GM21360 (cell line): ENCODE measurements around the gene GNG4.
"Not testable (repeated sequence)": the region's sequence is repeated elsewhere in the genome, so short reads cannot be mapped to it uniquely, and the experiment has no call there.

Experiments used
- ATAC-seq: cut with Tn5 transposase; IDR thresholded peaks from one replicate; pipeline ENCODE4 v1.9.1; 2021; ENCODE audit warnings: mild to moderate bottlenecking, moderate library complexity; ENCODE audit not compliant: unreplicated experiment

The GNG4 gene

DNA sequence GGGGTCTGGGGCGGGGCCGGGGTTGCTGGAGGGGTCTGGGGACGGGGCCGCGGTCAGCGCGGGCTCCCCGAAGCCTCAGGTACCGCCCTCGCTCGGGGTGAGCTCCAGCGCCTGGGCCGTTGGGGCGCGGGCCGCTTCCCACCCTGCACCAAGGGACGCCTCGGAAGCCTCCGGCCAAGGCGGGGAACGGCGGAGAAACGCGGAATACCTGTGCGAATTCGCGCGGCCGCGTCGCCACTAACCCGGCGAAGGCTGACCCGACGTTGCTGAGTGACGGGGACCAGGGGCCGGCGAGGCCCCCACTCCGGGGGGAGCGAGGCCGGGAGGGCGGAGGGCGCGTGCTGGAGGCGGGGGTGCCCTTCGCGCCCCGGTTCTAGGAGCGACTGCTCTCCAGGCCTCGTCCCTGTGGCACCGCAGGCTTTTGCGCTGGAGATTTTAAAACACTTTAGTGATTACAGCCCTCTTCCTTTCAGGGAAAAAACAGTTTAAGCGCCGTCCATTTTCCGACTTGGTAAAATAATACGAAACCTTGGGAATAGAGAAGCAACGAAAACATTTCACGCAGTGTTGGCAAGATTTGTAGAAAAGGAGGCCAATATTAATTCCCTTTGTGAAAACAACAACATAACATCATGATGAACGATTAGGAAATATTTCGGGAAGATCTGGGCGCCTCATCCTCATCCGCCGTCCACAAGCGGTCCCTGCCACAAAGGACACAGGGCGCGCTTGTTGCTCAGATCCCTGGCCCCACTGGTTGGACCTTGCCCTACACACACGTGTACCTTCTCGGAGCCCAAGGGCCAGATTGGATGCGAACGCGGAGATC lies 971 bp upstream of the GNG4 start:
- ATAC-seq, result no peak

DNA sequence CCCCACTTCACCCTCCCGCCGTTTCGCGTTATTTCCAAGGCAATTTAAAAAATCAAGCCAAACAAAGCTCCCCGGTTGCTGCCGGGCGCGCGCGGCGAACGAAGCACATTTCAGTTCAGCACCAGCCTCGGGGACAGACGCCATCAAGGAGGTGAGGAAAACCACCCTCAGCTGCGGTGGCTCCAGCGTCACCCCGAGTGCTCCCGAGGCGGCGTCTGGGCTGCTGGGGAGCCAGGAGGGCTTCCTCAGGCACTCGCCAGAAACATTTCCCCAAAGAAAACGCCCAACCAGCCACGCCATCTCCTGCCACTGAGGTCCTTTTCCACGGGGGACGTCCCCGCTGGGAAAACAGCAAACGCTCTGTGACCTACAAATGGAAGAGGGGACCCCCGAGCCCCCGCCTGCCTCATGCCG lies 623 bp downstream of the GNG4 start:
- ATAC-seq, result peak; percentile 59

DNA sequence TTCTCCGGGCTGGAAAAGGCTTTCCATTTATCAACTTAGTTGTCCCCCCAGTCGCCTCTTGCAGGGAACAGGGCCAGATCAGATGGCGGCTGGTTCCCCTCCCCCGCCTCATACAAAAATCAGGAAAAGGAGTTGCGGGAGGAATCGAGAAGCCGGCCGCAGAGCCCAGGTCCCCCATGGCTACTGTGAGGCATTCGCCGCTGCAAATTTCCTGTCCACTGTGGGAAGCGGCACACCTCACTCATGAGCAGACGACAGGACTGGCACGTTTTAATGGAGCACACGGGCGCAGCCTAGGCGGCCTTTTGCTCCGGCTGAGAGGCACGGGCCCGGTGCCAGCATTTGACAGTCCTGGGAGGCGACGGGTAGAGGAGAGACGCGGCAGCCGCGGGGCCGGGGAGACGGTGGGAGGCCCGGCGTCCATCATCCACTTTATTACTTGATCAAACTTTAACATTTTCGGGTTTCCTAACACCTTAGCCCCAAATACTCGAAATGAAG lies 1.1 kb downstream of the GNG4 start:
- ATAC-seq, result no peak

DNA sequence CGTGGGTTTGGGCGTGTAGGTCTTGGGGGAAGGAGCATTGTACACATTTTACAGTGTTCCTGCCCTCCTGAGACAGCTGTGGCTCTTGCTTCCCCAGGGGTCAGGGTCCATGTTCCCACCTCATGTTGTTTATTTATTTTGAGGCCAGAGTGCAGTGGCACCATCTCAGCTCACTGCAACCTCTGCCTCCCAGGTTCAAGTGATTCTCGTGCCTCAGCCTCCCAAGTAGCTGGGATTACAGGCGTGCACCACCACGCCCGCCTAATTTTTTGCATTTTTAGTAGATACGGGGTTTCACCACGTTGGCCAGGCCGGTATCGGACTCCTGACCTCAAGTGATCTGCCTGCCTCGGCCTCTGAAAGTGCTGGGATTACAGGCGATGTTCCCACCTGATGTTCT lies 2.0 kb downstream of the GNG4 start:
- ATAC-seq, result not testable (repeated sequence)

DNA sequence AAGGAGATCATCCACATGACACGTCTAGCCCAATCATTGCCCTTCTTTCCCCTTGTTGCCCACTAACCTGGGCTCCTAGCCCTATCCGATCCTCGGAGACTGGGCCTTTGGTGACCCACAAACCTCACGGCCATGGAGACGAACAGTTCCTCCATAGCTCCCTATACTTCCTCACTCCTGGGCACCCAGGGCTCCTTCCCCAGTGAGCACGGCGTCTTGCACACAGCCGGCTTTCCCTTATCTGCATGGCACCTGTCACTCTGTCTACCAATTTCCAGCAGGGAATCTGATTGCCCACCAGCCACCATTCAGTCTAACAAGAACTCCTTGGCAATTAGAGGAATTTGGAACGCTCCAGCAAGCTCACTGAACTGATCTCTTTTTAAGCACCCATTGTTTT lies 3.1 kb downstream of the GNG4 start:
- ATAC-seq, result no peak

DNA sequence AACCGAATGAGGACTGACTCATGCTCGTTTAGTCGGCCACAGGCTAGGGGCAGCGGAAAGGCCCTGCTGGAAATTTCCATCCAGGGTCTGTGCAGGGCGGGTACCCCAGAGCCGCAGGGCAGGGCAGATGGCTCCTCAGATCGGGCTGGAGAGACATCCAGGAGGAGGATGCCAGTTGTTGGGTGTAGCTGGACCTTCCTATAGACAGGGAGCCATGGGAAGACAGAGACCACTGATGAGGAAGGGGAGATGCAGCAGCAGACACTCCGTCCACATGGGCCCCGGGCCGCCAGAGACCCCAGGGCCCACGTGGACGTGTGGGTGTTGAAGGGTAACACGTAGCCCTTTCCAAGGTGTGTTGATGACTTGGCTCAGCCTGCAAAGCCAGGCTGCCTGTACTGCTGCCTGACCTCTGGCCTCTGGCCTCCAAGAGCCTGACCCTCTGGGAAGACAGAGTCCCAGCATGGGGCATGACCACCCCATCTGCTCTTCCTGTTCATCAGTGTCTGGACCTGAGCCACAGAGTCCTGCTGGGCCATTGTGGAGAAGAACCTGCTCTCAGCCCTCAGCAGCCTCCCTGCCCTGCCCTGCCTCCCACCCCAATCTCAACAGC lies 4.8 kb downstream of the GNG4 start:
- no peak for ATAC-seq

DNA sequence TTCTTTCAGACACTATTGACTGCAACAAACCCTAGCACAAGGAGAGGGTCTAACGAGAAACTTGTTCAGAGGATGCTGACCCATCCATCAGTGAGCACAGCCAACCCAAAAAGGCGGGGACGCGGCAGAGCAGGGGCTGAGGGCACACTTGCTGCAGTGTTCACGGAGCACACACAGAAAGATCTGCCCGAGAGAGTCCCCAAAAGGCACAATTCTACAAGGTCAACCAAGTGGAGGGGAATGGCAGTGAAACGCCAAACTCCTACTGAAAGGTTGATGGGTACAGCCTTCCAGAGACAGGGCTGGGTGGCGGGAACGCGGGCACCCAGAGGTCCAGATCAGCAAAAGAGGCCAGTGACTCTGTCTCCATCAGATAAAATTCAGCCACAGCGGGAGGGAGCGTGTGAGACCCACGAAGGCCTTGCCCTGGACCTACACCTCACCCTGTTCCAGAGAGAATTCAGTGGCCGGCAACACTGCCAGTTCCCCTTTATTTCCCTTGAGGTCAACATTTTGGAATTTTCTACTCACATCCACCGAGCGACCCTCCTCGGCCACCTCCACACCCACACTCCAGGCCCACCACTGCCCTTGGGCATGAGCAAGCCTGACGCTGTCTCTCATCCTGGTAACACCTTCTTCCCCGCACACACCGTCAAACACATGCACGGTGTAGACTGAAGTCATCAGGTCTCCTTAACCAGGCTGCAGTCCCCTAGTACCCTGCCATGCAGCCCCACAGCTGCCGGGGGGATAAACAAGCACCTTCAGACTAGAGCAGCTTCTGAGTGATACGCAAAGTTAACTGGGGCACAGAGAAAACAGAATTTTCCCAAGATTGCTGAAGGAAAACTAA lies 5.5 kb downstream of the GNG4 start:
- no peak for ATAC-seq

DNA sequence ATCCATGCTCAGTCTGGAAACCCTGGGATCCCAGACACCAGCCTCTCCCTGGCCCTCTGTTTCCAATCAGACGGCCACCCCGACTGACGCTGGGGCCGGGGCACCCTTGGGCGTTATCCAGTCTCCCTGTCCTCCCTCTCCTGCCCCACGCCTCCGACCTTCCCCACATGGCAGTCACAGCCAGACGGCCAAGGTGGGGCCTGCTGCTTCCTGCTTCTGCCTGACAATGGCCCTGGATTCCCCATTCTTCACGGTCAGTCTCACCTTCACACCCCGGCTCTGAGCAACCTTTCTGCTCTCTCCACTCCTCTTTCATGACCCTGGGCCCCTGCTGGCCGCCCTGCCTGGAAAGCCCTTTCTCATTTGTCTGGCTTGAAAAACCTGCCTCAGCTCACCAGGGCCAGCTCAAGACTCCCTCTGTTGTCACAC lies 6.6 kb downstream of the GNG4 start:
- ATAC-seq, result no peak

DNA sequence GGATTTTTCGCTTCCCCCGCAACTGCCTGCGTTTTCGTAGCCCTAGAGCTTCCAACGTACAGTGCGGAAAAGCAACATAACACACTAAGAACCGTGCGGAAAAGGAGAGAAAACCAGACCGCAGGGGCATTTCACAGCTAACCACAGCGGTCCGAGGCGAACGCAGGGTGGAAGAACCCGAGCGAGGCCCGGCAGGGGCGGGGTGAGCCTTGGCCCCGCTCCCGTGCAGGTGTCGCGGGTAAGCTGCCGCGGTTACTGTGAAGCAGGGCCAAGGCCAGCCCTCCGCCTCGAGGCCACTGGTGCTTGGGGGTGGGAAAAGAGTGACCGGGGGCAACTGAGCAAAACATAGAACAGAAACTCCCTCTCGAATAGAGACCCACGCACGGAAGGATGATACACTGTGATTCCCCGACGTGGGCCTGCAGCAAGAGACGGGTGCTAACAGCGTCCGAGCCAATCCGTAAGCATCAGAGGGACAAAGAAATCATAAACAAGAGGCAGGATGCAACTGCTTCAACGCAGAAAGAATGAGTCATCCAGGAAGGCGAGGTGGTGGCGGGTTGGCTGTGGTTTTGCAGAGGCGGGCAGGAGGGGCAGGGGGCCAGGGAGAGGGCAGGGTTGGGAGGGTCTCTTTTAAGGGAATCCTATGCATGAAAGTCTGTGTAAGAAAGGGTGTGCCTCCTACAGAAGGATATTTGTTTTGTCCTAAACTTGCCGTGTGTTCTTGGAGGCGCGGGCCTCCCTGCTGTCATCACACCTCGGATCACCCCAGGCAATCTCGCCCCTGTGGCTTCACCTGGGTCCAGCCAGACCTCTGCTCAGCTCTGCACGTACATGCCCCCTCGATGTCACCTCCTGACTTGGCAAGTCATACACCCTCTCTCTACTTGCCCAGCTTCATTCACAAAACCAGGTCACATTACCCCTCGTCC lies 7.3 kb downstream of the GNG4 start:
- ATAC-seq, result no peak

DNA sequence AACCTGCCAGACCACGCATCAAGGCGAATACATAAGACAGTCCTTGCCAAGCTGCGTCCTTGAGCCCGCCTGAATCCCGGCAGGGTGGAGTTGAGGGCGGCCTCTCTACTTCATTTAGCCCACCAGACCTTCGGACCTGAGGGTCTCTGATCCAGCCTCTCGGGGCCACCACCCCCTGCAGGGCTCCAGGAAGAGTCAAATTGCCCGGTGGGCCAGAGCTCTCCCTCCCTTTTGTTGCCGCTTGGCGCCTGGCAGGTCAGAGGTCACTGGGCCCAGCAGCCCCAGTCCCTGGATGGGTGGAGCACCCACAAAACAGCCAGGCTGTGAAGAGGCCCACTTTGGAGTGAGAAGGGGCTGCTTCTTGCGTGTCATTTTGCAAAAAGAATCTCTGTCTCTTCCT lies 9.0 kb downstream of the GNG4 start:
- no peak for ATAC-seq

DNA sequence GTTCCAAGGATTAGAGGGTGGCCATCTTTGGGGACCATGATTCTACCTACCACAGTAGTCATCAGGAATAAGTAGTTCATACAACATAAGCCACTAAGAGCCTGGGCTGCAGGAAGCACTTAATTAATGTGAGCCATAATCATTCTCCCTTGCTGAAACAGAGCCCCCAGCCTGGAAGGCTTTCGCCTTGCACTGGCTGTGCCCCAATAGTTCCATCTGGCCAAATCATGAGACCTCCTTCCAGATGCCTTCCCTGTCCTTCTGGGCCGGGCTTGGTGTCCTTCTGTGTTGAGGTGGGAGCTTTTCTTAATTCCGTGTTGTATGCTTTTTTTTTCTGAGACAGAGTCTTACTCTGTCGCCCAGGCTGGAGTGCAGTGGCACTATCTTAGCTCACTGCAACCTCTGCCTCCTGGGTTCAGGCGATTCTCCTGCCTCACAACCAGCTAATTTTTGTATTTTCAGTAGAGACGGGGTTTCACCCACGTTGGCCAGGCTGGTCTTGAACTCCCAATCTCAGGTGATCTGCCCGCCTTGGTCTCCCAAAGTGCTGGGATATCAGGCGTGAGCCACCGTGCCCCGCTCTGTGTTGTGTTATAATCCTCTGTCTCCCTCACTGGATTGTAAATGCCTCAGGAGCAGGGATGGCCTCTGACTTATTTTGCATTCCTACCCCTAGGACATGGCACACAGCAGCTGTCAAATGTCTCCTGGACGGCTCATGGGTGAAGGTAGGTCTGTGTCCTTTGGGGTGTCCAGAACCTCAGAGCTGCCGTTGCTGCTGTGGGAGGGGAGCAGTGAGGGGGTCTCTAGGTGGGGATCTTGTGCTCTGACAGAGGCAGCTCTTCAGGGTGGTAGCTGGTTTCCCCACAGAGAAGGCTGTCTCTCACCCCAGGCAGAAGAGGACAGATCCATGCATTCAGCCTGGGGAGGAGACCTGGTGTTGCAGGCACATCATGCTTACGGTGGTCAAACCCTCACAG lies 10.1 kb downstream of the GNG4 start:
- ATAC-seq, result no peak

DNA sequence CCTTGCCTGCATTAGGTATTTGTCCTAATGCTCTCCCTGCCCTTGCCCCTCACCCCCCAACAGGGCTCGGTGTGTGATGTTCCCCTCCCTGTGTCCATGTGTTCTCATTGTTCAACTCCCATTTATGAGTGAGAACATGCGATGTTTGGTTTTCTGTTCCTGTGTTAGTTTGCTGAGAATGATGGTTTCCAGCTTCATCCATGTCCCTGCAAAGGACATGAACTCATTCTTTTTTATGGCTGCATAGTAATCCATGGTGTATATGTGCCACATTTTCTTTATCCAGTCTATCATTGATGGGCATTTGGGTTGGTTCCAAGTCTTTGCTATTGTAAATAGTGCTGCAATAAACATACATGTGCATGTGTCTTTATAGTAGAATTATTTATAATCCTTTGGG lies 11.0 kb downstream of the GNG4 start:
- not testable (repeated sequence) for ATAC-seq

DNA sequence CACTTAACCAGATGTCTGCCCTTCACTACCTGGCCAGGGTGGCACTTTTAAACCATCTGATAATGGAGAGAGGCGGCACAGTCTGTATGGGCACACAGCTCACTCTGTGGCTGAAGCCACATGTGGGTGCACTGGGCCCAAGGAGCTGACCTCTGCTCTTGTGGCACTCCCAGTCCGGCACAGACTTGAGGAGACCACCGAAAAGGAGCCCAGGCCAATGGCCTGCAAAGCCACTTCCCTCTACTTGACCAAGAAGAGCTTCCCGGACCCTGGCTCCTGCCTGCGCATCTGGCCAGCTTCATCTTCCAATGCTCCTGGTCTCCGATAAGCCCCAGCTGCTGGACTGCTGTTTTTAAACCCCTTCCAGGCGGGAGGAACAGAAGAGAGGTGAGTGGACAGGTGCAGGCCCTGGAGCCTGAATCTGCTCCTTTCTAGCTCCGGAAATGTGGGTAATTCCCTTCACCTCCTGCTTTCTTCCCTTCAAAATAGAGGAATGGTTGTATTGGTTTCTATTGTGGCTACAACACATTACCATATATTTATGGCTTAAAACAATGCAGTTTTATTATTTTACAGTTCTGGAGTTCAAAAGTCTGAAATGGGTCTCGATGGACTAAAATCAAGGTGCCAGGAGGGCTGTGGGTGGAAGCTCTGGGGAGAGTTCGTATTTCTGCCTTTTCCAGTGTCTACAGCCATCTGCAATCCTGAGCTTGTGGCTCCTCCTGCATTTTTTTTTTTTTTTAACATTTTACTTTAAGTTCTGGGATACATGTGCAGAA lies 11.6 kb downstream of the GNG4 start:
- no peak for ATAC-seq

DNA sequence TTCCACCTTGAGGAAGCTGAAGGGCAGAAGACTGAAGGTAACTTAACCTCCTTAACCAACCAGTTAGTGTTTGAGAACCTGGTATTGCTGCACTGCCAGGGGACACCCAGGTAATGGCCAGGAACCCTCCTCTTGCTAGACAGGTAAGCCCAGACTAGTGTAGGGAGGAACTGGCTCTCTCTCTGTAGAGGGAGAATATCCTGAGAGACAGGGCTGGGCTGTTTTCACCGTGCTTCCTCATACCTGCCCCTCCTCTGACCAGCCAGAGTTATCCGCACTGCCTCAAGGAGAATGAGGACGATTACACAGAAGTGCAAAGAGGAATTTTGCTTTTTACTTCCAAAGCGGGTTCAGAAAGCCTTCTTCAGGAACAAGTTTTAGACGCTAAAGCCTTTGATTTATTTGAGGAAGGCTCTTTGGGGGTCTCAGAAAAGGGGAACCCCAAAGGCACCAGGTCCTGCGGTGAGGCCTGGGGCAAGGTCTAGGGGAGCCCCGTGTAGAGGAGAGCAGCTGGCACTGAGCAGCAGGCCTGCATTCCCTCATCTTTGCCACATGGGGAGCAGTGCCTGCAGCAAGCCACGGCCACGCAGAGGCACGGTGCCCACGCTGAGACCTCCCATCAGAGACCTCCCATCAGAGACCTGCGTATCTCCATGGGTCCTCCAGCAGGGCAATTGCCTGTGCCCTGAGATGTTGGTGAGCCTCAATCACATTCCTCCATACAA lies 13.5 kb downstream of the GNG4 start:
- ATAC-seq, result no peak

DNA sequence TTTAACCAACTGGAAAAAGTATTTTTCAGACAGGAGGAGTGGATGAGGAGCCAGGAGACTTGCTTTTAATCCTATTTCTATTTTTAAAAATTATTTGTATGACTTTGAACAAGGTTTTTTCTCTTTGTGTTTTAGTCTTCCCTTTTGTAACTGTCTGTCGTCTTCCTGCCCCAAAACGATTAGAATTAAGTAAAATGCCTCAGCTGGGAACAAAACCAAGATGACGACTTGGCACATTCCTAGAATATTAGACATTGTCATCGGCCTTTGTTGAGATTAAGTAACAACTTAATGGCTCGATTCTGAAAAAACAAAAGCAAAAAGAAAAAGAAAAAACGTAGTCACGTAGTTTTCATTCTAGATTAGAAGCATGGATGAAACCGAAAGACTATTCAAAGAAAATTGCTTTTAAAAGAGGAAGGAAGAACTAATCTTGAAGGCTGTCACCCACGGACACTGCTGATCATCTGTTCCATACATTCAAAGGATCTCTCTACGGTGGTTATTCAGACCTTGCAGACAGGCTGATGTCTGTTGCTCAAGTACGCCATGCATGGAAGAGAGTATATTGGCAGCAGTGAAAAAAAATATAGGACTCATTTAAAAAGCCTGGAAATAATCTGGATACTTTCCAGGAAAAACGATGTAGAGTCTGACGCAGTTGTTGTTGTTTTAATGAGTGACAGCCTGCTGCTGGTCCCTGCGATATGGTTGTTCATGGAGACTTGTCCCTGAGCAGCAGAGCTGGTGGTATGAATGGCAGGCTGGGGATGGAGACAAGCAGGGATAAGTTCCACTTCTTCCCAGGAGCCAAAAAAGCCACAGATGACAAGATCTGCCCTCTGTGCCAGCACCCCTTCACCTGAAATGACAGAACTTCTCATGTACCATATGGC lies 16.8 kb downstream of the GNG4 start:
- no peak for ATAC-seq

DNA sequence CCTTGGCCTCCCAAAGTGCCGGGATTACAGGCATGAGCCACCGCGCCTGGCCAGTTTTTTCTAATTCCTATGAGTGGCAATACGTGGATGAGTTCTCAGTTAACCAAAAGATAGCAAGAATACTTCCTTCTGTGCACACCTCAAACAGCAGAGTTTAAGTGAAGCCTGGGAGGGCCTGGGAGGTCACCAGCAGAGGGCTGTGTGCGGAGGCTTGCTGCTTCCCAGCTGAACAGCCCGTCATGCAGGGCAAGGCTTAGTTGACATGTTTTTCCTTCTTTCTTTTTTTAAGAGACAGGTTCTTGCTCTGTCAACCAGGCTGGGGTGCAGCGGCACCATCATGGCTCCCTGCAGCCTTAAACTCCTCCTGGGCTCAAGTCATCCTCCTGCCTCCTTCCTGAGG lies 17.8 kb downstream of the GNG4 start:
- no peak for ATAC-seq
